GM23338 (cell line): Measurements from ENCODE around the gene NUMB.

Experiments used
- CREB1 ChIP-seq: fragments of 250-450 bp; sonication (Bioruptor Pico); IDR thresholded peaks from 2 replicates; pipeline ENCODE4 v1.5.0; 2020; ENCODE audit warnings: low read depth, mild to moderate bottlenecking, moderate library complexity
- CTCF ChIP-seq, 2 experiments: fragments of 200-600 bp in 1 of 2; sonication (generic) in 1 of 2; conservative IDR thresholded peaks; 2 replicates each; pipeline versions ENCODE4 v1.5.1 to v1.6.1; 2016 to 2017; ENCODE audit warnings: antibody characterized with exemption in 2 of 2, low read depth in 2 of 2, mild to moderate bottlenecking in 2 of 2, moderate library complexity in 1 of 2
- ETS1 ChIP-seq: IDR thresholded peaks from 2 replicates; pipeline ENCODE4 v1.6.1; 2016; ENCODE audit warnings: antibody characterized with exemption
- EZH2 ChIP-seq: fragments of 200-600 bp; sonication (generic); IDR thresholded peaks from one replicate; pipeline ENCODE4 v1.8.0; 2017; ENCODE audit warnings: antibody characterized with exemption, mild to moderate bottlenecking, low read depth; ENCODE audit not compliant: unreplicated experiment
- EZH2phosphoT487 ChIP-seq: fragments of 200-600 bp; sonication (generic); IDR thresholded peaks from one replicate; pipeline ENCODE4 v1.8.1; 2018; ENCODE audit warnings: antibody characterized with exemption; ENCODE audit not compliant: unreplicated experiment
- POLR2AphosphoS5 ChIP-seq: IDR thresholded peaks from 2 replicates; pipeline ENCODE4 v1.6.1; 2016; ENCODE audit warnings: antibody characterized with exemption, low read depth
- REST ChIP-seq: IDR thresholded peaks from one replicate; pipeline ENCODE4 v1.6.1; 2018; ENCODE audit warnings: antibody characterized with exemption; ENCODE audit not compliant: unreplicated experiment
- ZNF114 ChIP-seq: fragments of 250-450 bp; sonication (Bioruptor Pico); IDR thresholded peaks from 2 replicates; pipeline ENCODE4 v1.5.0; 2020; ENCODE audit warnings: mild to moderate bottlenecking, moderate library complexity

- TF ChIP-seq POLR2AphosphoS5 = no peak
- TF ChIP-seq REST = no peak
- TF ChIP-seq CREB1 = no peak
- TF ChIP-seq CTCF (conservative IDR thresholded peaks at IDR 0.05; ENCODE audit: low read depth in 2 of 2) = no peak
- TF ChIP-seq ZNF114 (CRISPR knock-in tag) = no peak
- TF ChIP-seq EZH2 = no peak
- no peak for TF ChIP-seq ETS1
- no peak for TF ChIP-seq EZH2phosphoT487
These were observed 114.0 kb downstream of the NUMB start for GRCh38 chr14:73344319-73344718.
